ENCODE data around the gene MED19. TPM values are rescaled to one million over a fixed set of nuclear protein-coding genes. Genes with fewer than 3 reads are reported as not detected.

MED19 gene, protein sequence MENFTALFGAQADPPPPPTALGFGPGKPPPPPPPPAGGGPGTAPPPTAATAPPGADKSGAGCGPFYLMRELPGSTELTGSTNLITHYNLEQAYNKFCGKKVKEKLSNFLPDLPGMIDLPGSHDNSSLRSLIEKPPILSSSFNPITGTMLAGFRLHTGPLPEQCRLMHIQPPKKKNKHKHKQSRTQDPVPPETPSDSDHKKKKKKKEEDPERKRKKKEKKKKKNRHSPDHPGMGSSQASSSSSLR
- total RNA-seq: 10 to 100 TPM; 23.2 to 26.3 (median 24.4) TPM

DNA sequence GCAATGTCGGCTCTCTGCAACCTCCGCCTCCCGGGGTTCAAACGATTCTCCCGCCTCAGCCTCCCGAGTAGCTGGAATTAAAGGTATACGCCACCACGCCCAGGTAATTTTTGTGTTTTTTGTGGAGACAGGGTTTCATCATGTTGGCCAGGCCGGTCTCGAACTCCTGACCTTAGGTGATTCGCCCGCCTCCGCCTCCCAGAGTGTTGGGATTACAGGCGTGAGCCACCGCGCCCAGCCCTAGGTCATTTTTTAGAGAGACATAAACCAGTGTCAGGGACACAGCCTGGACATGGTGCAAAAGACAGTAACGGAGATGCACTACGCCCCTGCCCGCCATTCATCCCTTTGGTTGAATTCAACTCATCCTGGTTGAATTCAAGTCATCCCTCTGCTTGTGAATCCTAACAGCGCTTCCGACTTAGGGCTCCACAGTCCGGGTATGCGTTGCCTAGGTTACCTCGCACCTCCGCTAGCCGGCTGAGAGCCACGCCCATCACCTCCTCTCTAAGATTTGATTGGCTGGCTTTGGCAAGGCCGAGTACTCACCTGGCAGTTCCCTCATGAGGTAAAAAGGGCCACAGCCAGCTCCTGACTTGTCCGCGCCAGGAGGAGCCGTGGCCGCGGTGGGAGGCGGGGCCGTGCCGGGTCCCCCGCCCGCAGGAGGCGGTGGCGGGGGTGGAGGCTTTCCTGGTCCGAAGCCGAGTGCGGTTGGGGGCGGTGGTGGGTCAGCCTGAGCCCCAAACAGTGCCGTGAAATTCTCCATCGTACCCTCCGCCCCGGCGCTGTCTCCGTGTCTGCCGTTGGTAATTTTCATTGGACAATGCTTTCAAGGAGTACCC is at the start of gene MED19:
MED19 (minus strand) TSS at position 802 of the 842 bp plus-strand sequence; CDS start at position 766, 36 bp downstream.
- peaks cover 6% of the 10 kb centered on the region for H3K36me3 Mint-ChIP-seq (ENCODE audit: insufficient read depth)
- ATAC-seq: peak; percentile 50 to 51
- peak; percentile 60 for DNase-seq
- peak within 1 kb of the TSS; percentile 100 for H3K4me3 Mint-ChIP-seq
- H3K4me1 Mint-ChIP-seq (ENCODE audit: low read depth): peaks cover 37% of the 10 kb centered on the region
- H3K9me3 Mint-ChIP-seq: no peaks in the 10 kb centered on the region
- H3K27me3 Mint-ChIP-seq (ENCODE audit: low read depth): no peaks in the 10 kb centered on the region

DNA sequence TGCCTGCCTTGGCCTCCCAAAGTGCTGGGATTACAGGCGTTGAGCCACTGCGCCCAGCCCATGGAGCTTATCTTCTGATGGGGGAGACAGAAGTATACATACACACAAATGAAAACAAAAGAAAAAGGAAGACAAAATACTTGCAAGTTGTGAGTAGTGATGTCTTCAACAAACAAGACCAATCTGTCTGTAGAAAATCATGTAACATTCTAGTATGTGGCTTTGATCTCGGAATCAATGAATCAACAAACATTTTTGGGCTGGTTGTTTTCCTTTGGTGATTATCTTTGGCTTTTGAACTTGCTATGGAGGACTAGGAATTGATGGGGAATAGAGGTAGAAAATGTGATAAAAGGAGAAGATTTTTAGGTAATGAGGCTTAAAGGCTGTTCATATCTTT is 46.2 kb upstream of the MED19 start:
- DNase-seq (no peak), ATAC-seq (no peak)
- no peaks in the 10 kb centered on the region for H3K9me3 Mint-ChIP-seq
- H3K36me3 Mint-ChIP-seq (ENCODE audit: insufficient read depth): peaks cover 6% of the 10 kb centered on the region
- H3K27me3 Mint-ChIP-seq (ENCODE audit: low read depth): no peaks in the 10 kb centered on the region
- no peaks in the 10 kb centered on the region for H3K4me1 Mint-ChIP-seq (ENCODE audit: low read depth)
- no peak overlapping the region for H3K4me3 Mint-ChIP-seq

DNA sequence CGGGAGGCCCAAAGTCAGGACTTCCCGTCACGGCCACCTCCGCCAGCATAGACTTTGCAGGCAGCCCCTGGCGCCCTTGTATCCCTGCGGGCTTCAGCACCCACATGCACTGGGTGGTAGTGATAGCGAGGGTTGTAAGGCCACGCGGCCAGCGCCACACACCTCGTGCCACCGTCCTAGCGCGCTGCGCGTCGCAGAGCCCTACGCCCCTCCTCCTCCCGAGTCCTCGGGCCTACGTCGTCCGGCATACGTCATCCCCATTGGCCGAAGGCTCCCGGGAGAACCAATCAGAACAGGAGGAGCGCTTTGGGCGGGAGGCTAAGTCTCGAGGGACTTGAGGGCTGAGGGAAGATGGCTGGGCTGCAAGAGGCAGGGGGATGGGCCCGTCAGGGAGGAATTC is 40.9 kb upstream of the MED19 start:
- Mint-ChIP-seq H3K36me3 (ENCODE audit: insufficient read depth) (peaks cover 3% of the 10 kb centered on the region), H3K27me3 (ENCODE audit: low read depth) (no peaks in the 10 kb centered on the region), H3K4me1 (ENCODE audit: low read depth) (peaks cover 5% of the 10 kb centered on the region), H3K9me3 (no peaks in the 10 kb centered on the region), H3K4me3 (no peak overlapping the region)
- no peak for ATAC-seq
- no peak for DNase-seq

DNA sequence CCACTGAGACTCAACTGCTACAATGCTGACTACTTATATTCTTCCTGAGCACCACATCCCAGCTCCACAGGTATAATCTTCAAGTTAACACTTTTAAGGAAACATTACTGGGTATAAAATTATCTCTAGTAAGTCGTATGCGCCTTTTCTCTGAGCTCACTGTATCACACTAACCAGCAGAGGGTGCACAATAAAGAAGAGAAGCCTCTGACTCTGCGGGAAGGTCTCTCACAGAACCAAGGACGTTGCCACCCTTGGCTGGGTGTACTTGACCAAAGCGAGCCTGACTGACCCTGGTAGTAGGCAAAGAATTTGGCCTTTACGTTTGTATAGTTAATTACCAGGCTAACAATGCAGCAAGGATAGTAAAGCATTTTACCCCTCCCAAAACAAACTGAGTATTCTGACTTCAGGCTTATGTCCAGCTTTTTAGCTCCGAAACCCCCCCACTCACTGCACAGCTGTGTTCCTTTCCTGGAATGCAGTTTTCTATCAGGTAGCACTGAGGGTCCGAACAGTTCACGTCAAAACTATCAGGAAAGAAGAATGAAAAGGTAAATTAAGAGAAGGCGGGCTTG is 39.8 kb upstream of the MED19 start, which contains the start of gene BTBD18:
BTBD18 (minus strand) TSS at position 144 of the 578 bp plus-strand sequence. CDS start 631 bp downstream, outside the sequence.
- Mint-ChIP-seq H3K27me3 (ENCODE audit: low read depth) (no peaks in the 10 kb centered on the region), H3K9me3 (no peaks in the 10 kb centered on the region), H3K4me3 (no peak within 1 kb of the TSS), H3K4me1 (ENCODE audit: low read depth) (peaks cover 11% of the 10 kb centered on the region), H3K36me3 (ENCODE audit: insufficient read depth) (peaks cover 7% of the 10 kb centered on the region)
- ATAC-seq (peak in 1 of 2 donors; percentile 40), DNase-seq (no peak)

DNA sequence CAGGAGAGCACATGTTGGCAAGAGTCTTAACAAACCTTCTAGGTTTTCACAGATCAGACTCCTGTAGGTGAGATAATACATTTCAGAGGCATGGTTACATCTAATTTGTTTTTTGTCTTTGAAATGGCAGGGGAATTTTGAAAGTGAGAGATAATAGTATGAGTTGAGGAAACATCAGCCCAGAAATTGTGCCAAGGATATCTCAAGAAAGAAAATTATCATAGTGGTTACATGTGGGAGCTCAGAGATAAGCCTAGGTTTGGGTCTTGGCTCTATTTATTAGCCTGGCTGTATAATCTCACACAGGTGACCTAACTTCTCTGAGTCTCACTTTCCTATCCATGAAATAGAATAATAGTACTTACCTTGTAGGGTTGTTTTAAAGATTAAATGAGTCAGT is 39.2 kb upstream of the MED19 start:
- H3K27me3 Mint-ChIP-seq (ENCODE audit: low read depth): no peaks in the 10 kb centered on the region
- no peaks in the 10 kb centered on the region for H3K9me3 Mint-ChIP-seq
- DNase-seq: no peak
- ATAC-seq: no peak
- no peak overlapping the region for H3K4me3 Mint-ChIP-seq
- H3K4me1 Mint-ChIP-seq (ENCODE audit: low read depth): peaks cover 15% of the 10 kb centered on the region
- H3K36me3 Mint-ChIP-seq (ENCODE audit: insufficient read depth): peaks cover 7% of the 10 kb centered on the region

DNA sequence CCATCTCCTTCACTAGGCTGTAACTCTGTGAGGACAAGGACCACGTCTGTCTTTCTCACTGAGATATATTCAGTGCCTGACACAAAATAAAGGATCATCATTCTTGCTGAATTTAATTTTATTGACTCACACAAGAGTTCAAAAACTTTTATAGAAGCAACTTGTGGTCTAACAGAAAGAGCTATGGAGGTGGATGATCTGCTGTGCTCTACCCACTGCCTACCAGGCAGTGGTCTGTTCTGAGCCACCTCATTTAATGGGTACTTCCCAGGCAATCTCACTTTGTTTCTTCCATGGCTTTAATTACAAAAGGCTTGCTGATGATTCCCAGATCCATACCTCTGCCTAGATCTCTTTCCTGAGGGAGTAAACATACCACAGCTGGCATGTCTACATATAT is 34.9 kb upstream of the MED19 start:
- no peaks in the 10 kb centered on the region for H3K9me3 Mint-ChIP-seq
- peaks cover 40% of the 10 kb centered on the region for H3K4me1 Mint-ChIP-seq (ENCODE audit: low read depth)
- no peak overlapping the region for H3K4me3 Mint-ChIP-seq
- H3K27me3 Mint-ChIP-seq (ENCODE audit: low read depth): no peaks in the 10 kb centered on the region
- H3K36me3 Mint-ChIP-seq (ENCODE audit: insufficient read depth): peaks cover 28% of the 10 kb centered on the region
- DNase-seq (no peak), ATAC-seq (peak; percentile 35 to 58)

DNA sequence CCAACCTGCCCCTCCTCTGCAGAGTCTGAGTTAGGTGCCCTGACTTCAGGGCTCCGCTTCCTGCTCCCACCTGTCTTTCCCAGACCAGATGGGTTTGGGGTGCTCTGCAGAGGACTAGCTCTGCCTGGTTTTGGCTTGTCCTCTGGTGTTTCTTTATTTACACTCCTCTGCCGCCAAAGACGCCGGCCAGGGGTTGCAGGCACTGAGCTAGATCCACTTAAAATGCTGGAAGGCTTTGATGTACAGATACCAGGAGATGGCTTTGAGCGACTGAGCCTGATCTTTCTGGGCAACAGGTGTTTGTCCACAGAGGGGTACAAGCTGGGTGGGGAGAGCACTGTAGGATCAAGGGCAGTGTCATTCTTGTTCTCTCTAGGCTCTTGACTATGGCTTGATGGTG is 33.2 kb upstream of the MED19 start:
- ATAC-seq (no peak), DNase-seq (no peak)
- no peaks in the 10 kb centered on the region for H3K9me3 Mint-ChIP-seq
- no peaks in the 10 kb centered on the region for H3K27me3 Mint-ChIP-seq (ENCODE audit: low read depth)
- H3K4me1 Mint-ChIP-seq (ENCODE audit: low read depth): peaks cover 45% of the 10 kb centered on the region
- H3K36me3 Mint-ChIP-seq (ENCODE audit: insufficient read depth): peaks cover 31% of the 10 kb centered on the region
- H3K4me3 Mint-ChIP-seq: no peak overlapping the region

DNA sequence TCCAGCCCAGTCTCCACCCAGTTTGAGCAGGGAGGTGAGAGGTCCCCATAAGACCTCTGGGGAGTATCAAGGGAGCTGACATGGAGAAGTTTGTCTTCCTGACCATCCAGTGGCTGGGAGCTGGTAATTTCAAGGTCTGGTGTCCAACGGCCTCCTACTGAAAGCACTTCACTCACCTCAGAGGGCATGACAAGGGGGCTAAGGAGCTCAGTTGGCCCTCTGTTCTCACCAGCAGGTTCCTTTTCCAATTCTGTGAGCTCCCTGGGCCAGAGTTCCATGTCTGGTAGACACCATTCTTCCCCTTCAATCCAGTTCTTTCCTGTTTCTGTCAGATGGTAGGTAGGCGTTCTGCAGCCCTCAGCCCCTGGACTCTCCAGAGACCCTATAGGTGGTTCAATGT is 32.3 kb upstream of the MED19 start:
- ATAC-seq (no peak), DNase-seq (no peak)
- Mint-ChIP-seq H3K27me3 (ENCODE audit: low read depth) (no peaks in the 10 kb centered on the region), H3K9me3 (no peaks in the 10 kb centered on the region), H3K4me3 (peak overlapping the region; percentile 54), H3K4me1 (ENCODE audit: low read depth) (peaks cover 47% of the 10 kb centered on the region), H3K36me3 (ENCODE audit: insufficient read depth) (peaks cover 33% of the 10 kb centered on the region)

DNA sequence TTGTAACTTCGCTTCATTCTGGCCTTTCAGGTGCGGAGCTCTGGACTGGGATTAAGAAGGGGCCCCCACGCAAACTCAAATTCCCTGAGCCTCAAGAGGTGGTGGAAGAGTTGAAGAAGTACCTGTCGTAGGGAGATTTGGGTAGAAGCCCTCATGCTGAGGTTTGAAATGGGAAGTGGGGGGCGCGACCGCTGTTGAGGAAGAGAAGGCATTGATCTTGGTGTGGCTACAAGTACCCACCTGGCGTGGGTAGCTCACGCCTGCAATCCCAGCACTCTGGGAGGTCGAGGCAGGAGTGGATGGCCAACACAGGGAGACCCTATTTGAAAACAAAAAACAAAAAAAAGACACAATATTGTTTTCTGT is 30.1 kb upstream of the MED19 start:
- ATAC-seq: no peak
- H3K27me3 Mint-ChIP-seq (ENCODE audit: low read depth): no peaks in the 10 kb centered on the region
- peaks cover 38% of the 10 kb centered on the region for H3K36me3 Mint-ChIP-seq (ENCODE audit: insufficient read depth)
- peak overlapping the region; percentile 100 for H3K4me3 Mint-ChIP-seq
- peaks cover 41% of the 10 kb centered on the region for H3K4me1 Mint-ChIP-seq (ENCODE audit: low read depth)
- no peaks in the 10 kb centered on the region for H3K9me3 Mint-ChIP-seq
- no peak for DNase-seq

DNA sequence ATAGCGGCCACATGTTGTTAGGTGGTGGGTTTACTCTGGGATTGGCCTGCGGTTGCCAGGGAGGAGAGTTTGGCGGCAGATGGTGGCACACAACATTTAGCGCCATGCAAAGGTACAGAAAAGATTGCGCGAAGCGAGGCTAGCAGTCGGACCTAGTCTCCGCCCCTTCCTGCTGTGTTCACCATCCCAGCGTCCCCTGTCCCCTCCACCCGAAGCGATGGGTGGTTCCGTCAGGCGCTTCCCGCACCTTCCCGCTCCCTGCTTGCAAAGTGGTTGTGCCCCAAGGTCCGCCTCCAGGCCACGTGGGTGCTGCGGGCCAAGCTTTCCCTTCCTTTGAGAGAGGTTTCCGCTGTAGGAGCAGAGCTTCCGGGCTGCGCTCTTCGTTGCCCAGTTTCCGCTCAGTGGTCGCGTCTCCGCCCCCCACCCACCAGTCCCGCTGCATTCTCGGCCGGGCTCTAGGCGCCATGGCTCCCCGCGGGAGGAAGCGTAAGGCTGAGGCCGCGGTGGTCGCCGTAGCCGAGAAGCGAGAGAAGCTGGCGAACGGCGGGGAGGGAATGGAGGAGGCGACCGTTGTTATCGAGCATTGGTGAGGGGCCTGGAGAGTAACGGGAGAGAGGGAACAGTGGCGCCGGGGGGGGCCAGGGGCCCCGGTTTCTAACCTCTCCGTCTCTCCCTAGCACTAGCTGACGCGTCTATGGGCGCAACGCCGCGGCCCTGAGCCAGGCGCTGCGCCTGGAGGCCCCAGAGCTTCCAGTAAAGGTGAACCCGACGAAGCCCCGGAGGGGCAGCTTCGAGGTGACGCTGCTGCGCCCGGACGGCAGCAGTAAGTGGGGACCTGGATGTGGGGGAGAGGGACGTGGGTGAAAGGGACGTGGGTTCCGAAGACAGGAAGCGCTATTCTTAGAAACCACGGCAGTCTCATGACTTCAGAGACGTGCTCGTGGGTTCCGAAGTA is 29.4 kb upstream of the MED19 start, which contains the start of gene SELENOH:
SELENOH (plus strand) TSS at position 360 of the 955 bp plus-strand sequence; CDS start at position 465, 105 bp downstream.
- DNase-seq: peak; percentile 88
- peaks cover 36% of the 10 kb centered on the region for H3K36me3 Mint-ChIP-seq (ENCODE audit: insufficient read depth)
- H3K4me1 Mint-ChIP-seq (ENCODE audit: low read depth): peaks cover 34% of the 10 kb centered on the region
- peak; percentile 91 to 94 for ATAC-seq
- H3K27me3 Mint-ChIP-seq (ENCODE audit: low read depth): no peaks in the 10 kb centered on the region
- H3K4me3 Mint-ChIP-seq: peak within 1 kb of the TSS; percentile 100
- no peaks in the 10 kb centered on the region for H3K9me3 Mint-ChIP-seq

DNA sequence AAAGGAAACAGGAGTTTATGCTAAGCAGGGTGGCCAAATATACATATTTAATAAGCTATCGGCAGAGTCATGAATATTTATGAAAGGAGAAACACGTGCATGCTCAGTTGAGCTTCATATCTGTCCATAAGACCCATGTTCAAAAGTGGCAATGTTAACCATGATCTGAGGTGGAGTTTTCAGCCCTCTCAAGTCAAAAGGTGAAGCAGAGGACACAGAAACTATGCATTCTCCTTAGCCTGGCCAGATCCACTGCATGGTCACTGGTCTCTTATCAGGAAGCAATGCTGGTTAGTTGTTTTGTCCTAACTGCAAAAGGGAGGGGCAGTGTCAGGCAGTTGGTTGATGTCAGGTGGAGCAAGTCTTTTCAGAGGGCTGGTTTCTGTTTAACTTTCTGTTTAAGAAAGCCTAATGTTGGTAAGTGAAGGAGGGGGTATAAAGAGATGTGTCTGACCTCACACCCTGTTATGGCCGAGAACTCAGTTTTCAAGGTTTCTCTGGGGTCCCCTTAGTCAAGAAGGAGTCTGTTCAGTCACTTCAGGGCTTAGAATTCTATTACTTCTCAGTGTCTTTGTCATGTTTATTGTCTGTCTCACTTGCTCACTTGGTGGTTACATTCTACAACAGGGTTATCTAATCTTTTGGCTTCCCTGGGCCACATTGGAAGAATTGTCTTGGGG is 23.7 kb upstream of the MED19 start:
- H3K4me1 Mint-ChIP-seq (ENCODE audit: low read depth): peaks cover 2% of the 10 kb centered on the region
- no peak for ATAC-seq
- H3K4me3 Mint-ChIP-seq: no peak overlapping the region
- no peaks in the 10 kb centered on the region for H3K9me3 Mint-ChIP-seq
- no peak for DNase-seq
- H3K27me3 Mint-ChIP-seq (ENCODE audit: low read depth): no peaks in the 10 kb centered on the region
- H3K36me3 Mint-ChIP-seq (ENCODE audit: insufficient read depth): peaks cover 18% of the 10 kb centered on the region

DNA sequence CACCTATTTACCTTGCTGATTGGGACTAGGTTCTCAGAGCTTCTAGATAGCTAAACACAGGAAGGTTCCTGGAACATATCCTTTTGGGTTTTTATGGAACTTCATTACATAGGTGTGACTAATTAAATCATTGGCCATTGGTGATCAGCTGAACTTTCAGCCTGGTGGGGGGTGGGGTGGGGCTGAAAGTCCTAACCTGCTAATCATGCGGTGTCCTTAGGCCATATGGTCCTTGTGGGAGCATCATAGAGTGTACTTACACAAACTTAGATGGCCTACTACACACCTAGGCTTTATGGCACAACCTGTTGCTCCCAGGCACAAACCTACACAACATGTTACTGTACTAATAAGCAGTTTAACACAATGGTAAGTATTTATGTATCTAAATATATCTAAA is 20.6 kb upstream of the MED19 start:
- no peaks in the 10 kb centered on the region for H3K27me3 Mint-ChIP-seq (ENCODE audit: low read depth)
- H3K4me3 Mint-ChIP-seq: no peak overlapping the region
- H3K4me1 Mint-ChIP-seq (ENCODE audit: low read depth): peaks cover 5% of the 10 kb centered on the region
- no peak for DNase-seq
- peaks cover 11% of the 10 kb centered on the region for H3K36me3 Mint-ChIP-seq (ENCODE audit: insufficient read depth)
- ATAC-seq: no peak
- H3K9me3 Mint-ChIP-seq: no peaks in the 10 kb centered on the region

DNA sequence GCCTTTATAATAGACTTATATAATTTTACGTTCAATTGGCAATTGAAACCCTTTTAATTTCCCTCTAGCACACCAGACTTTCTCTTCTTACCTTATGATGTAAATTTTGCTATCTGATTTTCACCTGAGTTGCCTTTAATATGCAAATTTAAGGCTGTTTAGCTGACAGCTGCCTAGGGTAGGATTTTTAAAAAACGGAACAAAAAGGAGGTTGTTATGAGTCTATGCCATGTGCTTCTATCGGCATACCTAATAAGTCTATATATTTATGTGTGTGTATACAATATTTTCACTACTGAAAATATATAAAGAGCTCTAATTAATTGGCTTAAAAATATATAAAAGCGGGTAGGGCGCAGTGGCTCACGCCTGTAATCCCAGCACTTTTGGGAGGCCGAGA is 17.5 kb upstream of the MED19 start:
- H3K4me1 Mint-ChIP-seq (ENCODE audit: low read depth): peaks cover 8% of the 10 kb centered on the region
- H3K36me3 Mint-ChIP-seq (ENCODE audit: insufficient read depth): peaks cover 2% of the 10 kb centered on the region
- no peak for DNase-seq
- no peak overlapping the region for H3K4me3 Mint-ChIP-seq
- no peaks in the 10 kb centered on the region for H3K27me3 Mint-ChIP-seq (ENCODE audit: low read depth)
- H3K9me3 Mint-ChIP-seq: no peaks in the 10 kb centered on the region
- ATAC-seq: no peak

Data from activated T-cell treated with anti-CD3 and anti-CD28 coated beads, Interleukin-2, amount 50 U/mL, for 4 hours (primary cell).